GM21619 (cell line): ENCODE results near the gene NOL7.

Experiments used
- ATAC-seq: cut with Tn5 transposase; IDR thresholded peaks from one replicate; pipeline ENCODE4 v1.9.1; 2021; ENCODE audit not compliant: unreplicated experiment

The NOL7 gene

GRCh38 chr6:13593720-13594119 is 21.4 kb upstream of the NOL7 start:
- no peak for ATAC-seq

GRCh38 chr6:13597073-13597472 is 18.1 kb upstream of the NOL7 start:
- no peak for ATAC-seq

- no peak for ATAC-seq
These were observed 15.1 kb upstream of the NOL7 start for GRCh38 chr6:13600036-13600435.

- ATAC-seq, result no peak
These were observed 11.0 kb upstream of the NOL7 start for GRCh38 chr6:13604135-13604534.

GRCh38 chr6:13604546-13605416 is 10.4 kb upstream of the NOL7 start:
- no peak for ATAC-seq

- no peak for ATAC-seq
These were observed 9.5 kb upstream of the NOL7 start for GRCh38 chr6:13605634-13606033.

GRCh38 chr6:13611715-13612114 is 3.4 kb upstream of the NOL7 start:
- no peak for ATAC-seq

- ATAC-seq, result no peak
These were observed 2.0 kb upstream of the NOL7 start for GRCh38 chr6:13613029-13613594.

GRCh38 chr6:13614126-13614925 is 809 bp upstream of the NOL7 start:
- peak; percentile 25 for ATAC-seq

- no peak for ATAC-seq
These were observed 621 bp downstream of the NOL7 start for GRCh38 chr6:13615792-13616120.

GRCh38 chr6:13617066-13617465 is 1.9 kb downstream of the NOL7 start:
- no peak for ATAC-seq

GRCh38 chr6:13624871-13625288 is 9.7 kb downstream of the NOL7 start:
- no peak for ATAC-seq

GRCh38 chr6:13629459-13630116 is 14.5 kb downstream of the NOL7 start:
- ATAC-seq, result no peak

- ATAC-seq, result no peak
These were observed 15.4 kb downstream of the NOL7 start for GRCh38 chr6:13630499-13630898.

GRCh38 chr6:13633343-13633742 is 18.2 kb downstream of the NOL7 start:
- ATAC-seq, result no peak

GRCh38 chr6:13635948-13636658 is 21.0 kb downstream of the NOL7 start:
- no peak for ATAC-seq

GRCh38 chr6:13638014-13638413 is 22.9 kb downstream of the NOL7 start:
- no peak for ATAC-seq

- ATAC-seq, result no peak
These were observed 23.5 kb downstream of the NOL7 start for GRCh38 chr6:13638626-13639025.

- no peak for ATAC-seq
These were observed 26.2 kb downstream of the NOL7 start for GRCh38 chr6:13641315-13641714.

- ATAC-seq, result no peak
These were observed 28.0 kb downstream of the NOL7 start for GRCh38 chr6:13643125-13643524.

- ATAC-seq, result no peak
These were observed 33.7 kb downstream of the NOL7 start for GRCh38 chr6:13648850-13649249.
